HEK293T (cell line): ENCODE results near the gene SIGLEC9.

Experiments
- CTCF ChIA-PET: fragments of 350-600 bp; formaldehyde crosslinking; extraction: SDS; loops from one replicate; lab custom pipeline; 2021; ENCODE audit warnings: antibody characterized with exemption, inconsistent platforms; lab: Yijun Ruan, JAX
- POLR2A ChIA-PET: fragments of 350-600 bp; formaldehyde crosslinking; extraction: SDS; loops from one replicate; lab custom pipeline; 2020; ENCODE audit warnings: antibody characterized with exemption, inconsistent platforms; lab: Yijun Ruan, JAX
- DNase-seq: peaks from one replicate; pipeline ENCODE4 v3.0.0; 2012; ENCODE audit warnings: mixed read lengths; ENCODE audit errors: extremely low spot score
- ARNT ChIP-seq: fragments of 450-650 bp; IDR thresholded peaks from 2 replicates; pipeline ENCODE4 v1.6.1; 2017; ENCODE audit warnings: mild to moderate bottlenecking
- BHLHE40 ChIP-seq: fragments of 450-650 bp; IDR thresholded peaks from 2 replicates; pipeline ENCODE4 v1.6.1; 2016; ENCODE audit warnings: mild to moderate bottlenecking, moderate library complexity, borderline replicate concordance
- CTBP1 ChIP-seq: fragments of 450-650 bp; IDR thresholded peaks from 2 replicates; pipeline ENCODE4 v1.6.1; 2016; ENCODE audit warnings: borderline replicate concordance
- ELF4 ChIP-seq: fragments of 450-650 bp; IDR thresholded peaks from 2 replicates; pipeline ENCODE4 v1.6.1; 2017; ENCODE audit warnings: antibody characterized with exemption
- FOXA1 ChIP-seq: fragments of 450-650 bp; IDR thresholded peaks from 2 replicates; pipeline ENCODE4 v1.6.1; 2016; ENCODE audit warnings: mild to moderate bottlenecking
- FOXK2 ChIP-seq: fragments of 450-650 bp; IDR thresholded peaks from 2 replicates; pipeline ENCODE4 v1.6.1; 2016; ENCODE audit warnings: mild to moderate bottlenecking
- FOXM1 ChIP-seq: fragments of 450-650 bp; IDR thresholded peaks from 2 replicates; pipeline ENCODE4 v1.6.1; 2017; ENCODE audit warnings: mild to moderate bottlenecking, borderline replicate concordance
- HDGF ChIP-seq: fragments of 450-650 bp; IDR thresholded peaks from 2 replicates; pipeline ENCODE4 v1.6.1; 2017; ENCODE audit warnings: antibody characterized with exemption, borderline replicate concordance
- L3MBTL2 ChIP-seq: fragments of 450-650 bp; conservative IDR thresholded peaks from 2 replicates; pipeline ENCODE4 v1.6.1; 2016; ENCODE audit warnings: mild to moderate bottlenecking
- LEF1 ChIP-seq: fragments of 450-650 bp; IDR thresholded peaks from 2 replicates; pipeline ENCODE4 v1.6.1; 2017; ENCODE audit warnings: mild to moderate bottlenecking, borderline replicate concordance
- NFRKB ChIP-seq: fragments of 450-650 bp; IDR thresholded peaks from 2 replicates; pipeline ENCODE4 v1.6.1; 2016; ENCODE audit warnings: mild to moderate bottlenecking, moderate library complexity
- PKNOX1 ChIP-seq: fragments of 450-650 bp; IDR thresholded peaks from 2 replicates; pipeline ENCODE4 v1.6.1; 2016
- SP1 ChIP-seq: fragments of 450-650 bp; IDR thresholded peaks from 2 replicates; pipeline ENCODE4 v1.6.1; 2017
- SUZ12 ChIP-seq: fragments of 450-650 bp; IDR thresholded peaks from 2 replicates; pipeline ENCODE4 v1.6.1; 2016; ENCODE audit warnings: mild to moderate bottlenecking
- TARDBP ChIP-seq: fragments of 450-650 bp; IDR thresholded peaks from 2 replicates; pipeline ENCODE4 v1.6.1; 2016
- ZNF384 ChIP-seq: fragments of 450-650 bp; IDR thresholded peaks from 2 replicates; pipeline ENCODE4 v1.6.1; 2016

Gene SIGLEC9

GRCh38 chr19:51124729-51125128 lies at the start of gene SIGLEC9:
Gene SIGLEC9, plus strand, starts transcription at chr19:51124906. Its CDS starts 69 bp downstream, at chr19:51124975.
- CTCF ChIA-PET: no interaction called here
- DNase-seq: no peak
- TF ChIP-seq CTBP1: no peak
- TF ChIP-seq ELF4: no peak
- TF ChIP-seq HDGF: no peak
- no peak for TF ChIP-seq FOXK2
- no peak for TF ChIP-seq ZNF384
- TF ChIP-seq BHLHE40: no peak
- TF ChIP-seq PKNOX1: no peak
- TF ChIP-seq NFRKB: no peak
- no peak for TF ChIP-seq SUZ12
- TF ChIP-seq ARNT: no peak
- TF ChIP-seq LEF1: no peak
- no peak for TF ChIP-seq L3MBTL2
- TF ChIP-seq FOXA1: no peak
- TF ChIP-seq TARDBP: no peak
- no peak for TF ChIP-seq FOXM1
- TF ChIP-seq SP1: no peak
- POLR2A ChIA-PET: interaction anchor here (0.5 kb wide), 1 partner anchor 35 kb away, joined by 3 read pairs; no protein-coding TSS in a partner anchor

GRCh38 chr19:51075998-51076397 lies 48.7 kb upstream of the SIGLEC9 start:
- TF ChIP-seq ELF4 (no peak), SUZ12 (no peak), ZNF384 (no peak), HDGF (no peak), BHLHE40 (no peak), SP1 (no peak), CTBP1 (no peak), ARNT (no peak), FOXK2 (no peak), L3MBTL2 (no peak), LEF1 (no peak)
- no peak for DNase-seq
- ChIA-PET POLR2A (no interaction called here), CTCF (no interaction called here)

- CTCF ChIA-PET: no interaction called here
- TF ChIP-seq ZNF384 (no peak), SUZ12 (no peak), FOXK2 (no peak), FOXA1 (no peak), BHLHE40 (no peak), L3MBTL2 (no peak), ARNT (no peak)
- DNase-seq: no peak
- POLR2A ChIA-PET: no interaction called here
Observed at GRCh38 chr19:51076631-51077213, 48.0 kb upstream of the SIGLEC9 start.

- POLR2A ChIA-PET: no interaction called here
- CTCF ChIA-PET: no interaction called here
- TF ChIP-seq SUZ12 (no peak), NFRKB (no peak), BHLHE40 (no peak), SP1 (no peak), ZNF384 (no peak), TARDBP (no peak), FOXM1 (no peak), ELF4 (no peak), LEF1 (no peak), L3MBTL2 (no peak), CTBP1 (no peak), FOXK2 (no peak), ARNT (no peak), FOXA1 (no peak), PKNOX1 (no peak)
Observed at GRCh38 chr19:51078104-51078503, 46.6 kb upstream of the SIGLEC9 start.

GRCh38 chr19:51078731-51079130 lies 46.0 kb upstream of the SIGLEC9 start:
- no peak for DNase-seq
- TF ChIP-seq TARDBP: no peak
- TF ChIP-seq SUZ12: no peak
- no peak for TF ChIP-seq FOXK2
- no peak for TF ChIP-seq LEF1
- TF ChIP-seq FOXA1: no peak
- TF ChIP-seq L3MBTL2: no peak
- no peak for TF ChIP-seq NFRKB
- no peak for TF ChIP-seq HDGF
- no peak for TF ChIP-seq ELF4
- no peak for TF ChIP-seq FOXM1
- TF ChIP-seq ARNT: no peak
- no peak for TF ChIP-seq PKNOX1
- TF ChIP-seq ZNF384: no peak
- TF ChIP-seq CTBP1: no peak
- TF ChIP-seq SP1: no peak
- TF ChIP-seq BHLHE40: no peak
- ChIA-PET POLR2A (no interaction called here), CTCF (no interaction called here)

More at GRCh38 chr19:51078104-51078503, 46.6 kb upstream of the SIGLEC9 start:
- DNase-seq: no peak
